MCF 10A (cell line): Measurements from ENCODE around the gene NR1I3. TPM values are rescaled to one million over a fixed set of nuclear protein-coding genes. Genes with fewer than 3 reads are reported as not detected.
A peak's percentile ranks its signal among the peaks of the same experiment; 100 is the strongest.

ENCODE experiments used
- BruUV-seq: library from RNA; stranded (reverse); fragments of 400-500 nt; replicated peaks from 2 replicates; lab custom pipeline; 2021; lab: Mats Ljungman, UMichigan
- CTCF ChIA-PET: fragments of 300-600 bp; sonication (Branson Sonifier 250); formaldehyde crosslinking; extraction: SDS; loops from one replicate; lab custom pipeline; 2021; ENCODE audit warnings: antibody characterized with exemption, inconsistent platforms; lab: Yijun Ruan, JAX
- POLR2A ChIA-PET: fragments of 300-600, 350-650 bp; sonication (Branson Sonifier 250); formaldehyde crosslinking; extraction: SDS; loops from one replicate; lab custom pipeline; 2020; ENCODE audit warnings: antibody characterized with exemption, inconsistent platforms; lab: Yijun Ruan, JAX
- DNase-seq: peaks from one replicate; pipeline ENCODE4 v3.0.0-alpha.2; 2018; ENCODE audit not compliant: unreplicated experiment
- H3K27ac Mint-ChIP-seq: one replicate; pipeline ENCODE4 v1.8.0; 2022; ENCODE audit warnings: mild to moderate bottlenecking, low read depth, mixed read lengths; ENCODE audit not compliant: unreplicated experiment
- H3K27me3 Mint-ChIP-seq: one replicate; pipeline ENCODE4 v1.8.0; 2022; ENCODE audit warnings: mixed read lengths; ENCODE audit not compliant: insufficient read depth, unreplicated experiment
- H3K36me3 Mint-ChIP-seq: one replicate; pipeline ENCODE4 v1.8.0; 2022; ENCODE audit warnings: mild to moderate bottlenecking, moderate library complexity, mixed read lengths; ENCODE audit not compliant: insufficient read depth, unreplicated experiment
- H3K4me1 Mint-ChIP-seq: one replicate; pipeline ENCODE4 v1.8.0; 2022; ENCODE audit warnings: mixed read lengths; ENCODE audit not compliant: insufficient read depth, unreplicated experiment
- H3K4me3 Mint-ChIP-seq: one replicate; pipeline ENCODE4 v1.8.0; 2022; ENCODE audit warnings: mild to moderate bottlenecking, moderate library complexity, mixed read lengths; ENCODE audit not compliant: unreplicated experiment
- H3K9me3 Mint-ChIP-seq: one replicate; pipeline ENCODE4 v1.8.0; 2022; ENCODE audit warnings: mixed read lengths; ENCODE audit not compliant: unreplicated experiment
- intact Hi-C: fragments of 100-400 bp; cut with micrococcal nuclease; formaldehyde crosslinking; loops from 2 replicates; pipeline ENCODE4 v1.14.1; 2022
- total RNA-seq: library from RNA; stranded (reverse); gene quantifications from 2 replicates; pipeline ENCODE4 v1.2.3, GENCODE V29; 2022
- TF ChIP-seq, protein P1 (sequence below): fragments of 200-600 bp; IDR thresholded peaks from one replicate; pipeline ENCODE4 v1.8.0; 2022; ENCODE audit warnings: antibody characterized with exemption, mild to moderate bottlenecking; ENCODE audit not compliant: unreplicated experiment

Gene NR1I3
- total RNA-seq, 1 experiment from 2014 or later, result not detected

DNA sequence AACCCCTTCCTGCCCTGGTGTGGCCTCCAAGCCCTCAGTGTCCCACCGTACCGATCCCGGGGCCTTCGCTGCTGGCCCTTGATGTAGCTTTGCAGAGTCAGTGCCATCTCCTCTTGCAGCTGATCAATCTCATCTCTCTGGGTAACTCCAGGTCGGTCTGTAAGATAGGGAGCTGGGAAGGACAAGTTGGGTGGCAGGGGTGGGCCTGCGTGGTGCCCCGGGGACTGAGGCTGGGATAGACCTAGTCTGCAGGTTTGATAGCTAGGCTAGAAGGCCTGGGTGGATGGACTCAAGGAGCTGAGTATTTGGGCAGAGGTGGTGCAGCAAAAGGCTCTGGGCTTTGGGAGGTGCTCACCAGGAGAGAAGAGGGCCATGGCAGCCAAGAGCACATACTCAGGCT lies 7.2 kb downstream of the NR1I3 start:
- intact Hi-C loops, result no loop called here
- no peaks in the 10 kb centered on the region for H3K27me3 Mint-ChIP-seq
- ChIA-PET POLR2A (interaction anchor here (1.0 to 1.1 kb wide), 2 partner anchors 28 to 83 kb away, joined by 3 to 6 read pairs; partner anchors contain the start of genes NDUFS2 and SDHC), CTCF (interaction anchor here (0.6 to 18.5 kb wide), 15 partner anchors 9 to 1152 kb away, joined by 3 to 444 read pairs (median 5); partner anchors contain the start of genes NDUFS2 and NR1I3)
- H3K4me3 Mint-ChIP-seq, result no peak overlapping the region
- H3K4me1 Mint-ChIP-seq, result peaks cover 18% of the 10 kb centered on the region
- H3K36me3 Mint-ChIP-seq, result peaks cover 29% of the 10 kb centered on the region
- no peak for DNase-seq
- TF ChIP-seq, protein P1, sequence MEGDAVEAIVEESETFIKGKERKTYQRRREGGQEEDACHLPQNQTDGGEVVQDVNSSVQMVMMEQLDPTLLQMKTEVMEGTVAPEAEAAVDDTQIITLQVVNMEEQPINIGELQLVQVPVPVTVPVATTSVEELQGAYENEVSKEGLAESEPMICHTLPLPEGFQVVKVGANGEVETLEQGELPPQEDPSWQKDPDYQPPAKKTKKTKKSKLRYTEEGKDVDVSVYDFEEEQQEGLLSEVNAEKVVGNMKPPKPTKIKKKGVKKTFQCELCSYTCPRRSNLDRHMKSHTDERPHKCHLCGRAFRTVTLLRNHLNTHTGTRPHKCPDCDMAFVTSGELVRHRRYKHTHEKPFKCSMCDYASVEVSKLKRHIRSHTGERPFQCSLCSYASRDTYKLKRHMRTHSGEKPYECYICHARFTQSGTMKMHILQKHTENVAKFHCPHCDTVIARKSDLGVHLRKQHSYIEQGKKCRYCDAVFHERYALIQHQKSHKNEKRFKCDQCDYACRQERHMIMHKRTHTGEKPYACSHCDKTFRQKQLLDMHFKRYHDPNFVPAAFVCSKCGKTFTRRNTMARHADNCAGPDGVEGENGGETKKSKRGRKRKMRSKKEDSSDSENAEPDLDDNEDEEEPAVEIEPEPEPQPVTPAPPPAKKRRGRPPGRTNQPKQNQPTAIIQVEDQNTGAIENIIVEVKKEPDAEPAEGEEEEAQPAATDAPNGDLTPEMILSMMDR, result no peak
- H3K27ac Mint-ChIP-seq, result no peak overlapping the region
- no TSS peak for BruUV-seq
- no peaks in the 10 kb centered on the region for H3K9me3 Mint-ChIP-seq

DNA sequence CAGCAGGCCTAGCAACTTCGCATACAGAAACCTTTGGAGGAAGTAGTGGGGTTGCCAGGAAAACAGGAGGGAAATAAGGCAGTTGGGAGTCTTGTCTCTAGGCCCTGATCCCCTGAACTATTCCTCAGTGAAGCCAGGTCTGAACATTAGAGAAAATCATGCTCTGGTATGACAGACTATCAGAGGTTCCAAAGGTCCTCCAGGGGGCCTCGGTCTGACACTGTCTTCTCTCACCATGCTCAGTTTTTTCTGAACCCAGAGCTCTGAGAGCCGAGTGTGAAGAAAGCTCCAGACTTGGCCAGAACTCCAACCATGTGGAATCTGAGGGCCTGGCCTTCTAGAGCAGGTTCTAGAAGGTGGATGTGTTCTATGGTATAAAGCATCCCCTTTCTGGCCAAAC lies 8.1 kb downstream of the NR1I3 start:
- no peak overlapping the region for H3K4me3 Mint-ChIP-seq
- DNase-seq, result peak; percentile 28
- no peaks in the 10 kb centered on the region for H3K27me3 Mint-ChIP-seq
- TF ChIP-seq, protein P1, result no peak
- ChIA-PET CTCF (interaction anchor here (0.6 to 18.5 kb wide), 15 partner anchors 9 to 564 kb away, joined by 3 to 444 read pairs (median 12); partner anchors contain the start of genes CFAP126, NDUFS2, NR1I3 and SDHC), POLR2A (interaction anchor here (1.0 to 6.8 kb wide), 6 partner anchors 8 to 160 kb away, joined by 3 to 61 read pairs (median 3); partner anchors contain the start of genes NDUFS2, NR1I3 and SDHC)
- peaks cover 22% of the 10 kb centered on the region for H3K4me1 Mint-ChIP-seq
- peaks cover 29% of the 10 kb centered on the region for H3K36me3 Mint-ChIP-seq
- no peaks in the 10 kb centered on the region for H3K9me3 Mint-ChIP-seq
- H3K27ac Mint-ChIP-seq, result no peak overlapping the region
- BruUV-seq, result no TSS peak
- intact Hi-C loops, result loop anchor here (10.0 kb wide), 1 partner anchor 505 kb away; no protein-coding TSS in a partner anchor

DNA sequence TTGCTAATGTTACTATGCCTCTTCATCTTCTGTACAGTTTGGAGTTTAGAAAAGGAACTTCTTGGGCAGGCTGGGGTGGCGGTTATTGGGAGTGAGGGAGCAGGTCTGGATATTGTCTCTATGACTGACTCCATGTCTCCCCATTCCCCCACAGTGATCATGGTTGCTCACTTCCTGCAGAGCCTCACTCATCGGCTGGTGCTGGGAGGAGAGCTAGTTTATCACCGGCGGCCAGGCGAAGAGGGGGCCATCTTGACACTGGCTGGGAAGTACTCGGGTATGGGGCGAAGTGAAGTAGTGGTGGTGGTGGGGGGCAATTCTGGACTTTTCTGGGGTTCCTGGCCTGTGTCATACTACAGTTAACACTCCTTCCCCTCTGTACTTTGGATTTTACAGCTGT lies 10.0 kb downstream of the NR1I3 start:
- CTCF ChIA-PET, result interaction anchor here (0.5 to 18.5 kb wide), 32 partner anchors 11 to 1152 kb away, joined by 3 to 444 read pairs (median 10); partner anchors contain the start of genes ADAMTS4, CFAP126, FCER1G and NDUFS2
- TF ChIP-seq, protein P1, result no peak
- peak overlapping the region; percentile 90 for H3K4me3 Mint-ChIP-seq
- H3K36me3 Mint-ChIP-seq, result peaks cover 29% of the 10 kb centered on the region
- no peaks in the 10 kb centered on the region for H3K9me3 Mint-ChIP-seq
- POLR2A ChIA-PET, result interaction anchor here (0.6 to 6.8 kb wide), 7 partner anchors 8 to 155 kb away, joined by 3 to 81 read pairs (median 4); partner anchors contain the start of genes CFAP126, NDUFS2 and SDHC
- no TSS peak for BruUV-seq
- H3K4me1 Mint-ChIP-seq, result peaks cover 22% of the 10 kb centered on the region
- H3K27me3 Mint-ChIP-seq, result no peaks in the 10 kb centered on the region
- no peak for DNase-seq
- intact Hi-C loops, result loop anchor here (10.0 kb wide), 1 partner anchor 507 kb away; no protein-coding TSS in a partner anchor
- H3K27ac Mint-ChIP-seq, result no peak overlapping the region

DNA sequence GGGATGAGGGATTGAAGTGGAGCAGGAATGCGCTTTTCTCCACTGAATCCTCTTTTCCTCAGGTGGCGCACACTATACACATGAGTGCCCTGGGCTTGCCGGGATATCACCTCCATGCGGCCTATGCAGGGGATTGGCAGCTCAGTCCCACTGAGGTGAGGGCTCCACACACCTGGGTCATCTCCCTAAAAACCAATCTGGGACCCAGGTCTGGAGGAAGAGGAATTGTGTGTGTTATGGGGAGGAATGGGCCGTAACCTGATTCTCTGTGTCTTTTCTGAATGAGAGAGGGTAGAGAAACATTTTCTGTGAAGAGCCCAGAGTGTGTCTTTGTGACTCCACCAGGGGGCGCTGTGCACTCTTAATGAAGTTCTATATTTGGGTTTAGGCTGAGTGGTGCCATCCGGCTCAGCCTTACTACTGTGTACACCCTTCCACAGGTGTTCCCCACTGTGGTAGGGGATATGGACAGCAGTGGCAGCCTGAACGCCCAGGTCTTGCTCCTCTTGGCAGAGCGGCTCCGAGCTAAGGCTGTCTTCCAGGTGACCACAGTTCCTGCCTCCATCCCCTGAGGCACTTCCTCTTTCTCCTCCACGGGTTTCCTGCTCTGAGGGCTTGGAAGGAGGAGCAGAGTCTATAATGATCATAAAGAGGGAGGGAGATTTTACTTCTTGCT lies 10.7 kb downstream of the NR1I3 start:
- CTCF ChIA-PET, result interaction anchor here (0.5 to 18.5 kb wide), 52 partner anchors 10 to 1147 kb away, joined by 3 to 444 read pairs (median 6); partner anchors contain the start of genes ADAMTS4, CFAP126, FCER1G and NDUFS2
- Mint-ChIP-seq H3K9me3 (no peaks in the 10 kb centered on the region), H3K27ac (peak overlapping the region; percentile 88), H3K4me3 (peak overlapping the region; percentile 90), H3K27me3 (no peaks in the 10 kb centered on the region), H3K4me1 (peaks cover 22% of the 10 kb centered on the region), H3K36me3 (peaks cover 23% of the 10 kb centered on the region)
- DNase-seq, result peak; percentile 90
- TF ChIP-seq, protein P1, result peak; percentile 94
- intact Hi-C loops, result loop anchor here (1.0 to 10.0 kb wide), 5 partner anchors 64 to 507 kb away; partner anchors contain the start of gene SDHC
- no TSS peak for BruUV-seq
- POLR2A ChIA-PET, result interaction anchor here (0.5 to 6.8 kb wide), 14 partner anchors 9 to 541 kb away, joined by 3 to 81 read pairs (median 8); partner anchors contain the start of genes B4GALT3, NDUFS2, PPOX and SDHC
